Measurements from ENCODE around the gene PIGB. TPM values are rescaled to one million over a fixed set of nuclear protein-coding genes. Genes with fewer than 3 reads are reported as not detected.
"Not testable (repeated sequence)": the region's sequence is repeated elsewhere in the genome, so short reads cannot be mapped to it uniquely, and the experiment has no call there.

The PIGB gene
- polyA plus RNA-seq (2013, experiment 1 of 2; ENCODE audit: insufficient read length), result 9.3 TPM
- polyA plus RNA-seq (2013, experiment 2 of 2; ENCODE audit: insufficient read length), result 8.2 TPM

DNA sequence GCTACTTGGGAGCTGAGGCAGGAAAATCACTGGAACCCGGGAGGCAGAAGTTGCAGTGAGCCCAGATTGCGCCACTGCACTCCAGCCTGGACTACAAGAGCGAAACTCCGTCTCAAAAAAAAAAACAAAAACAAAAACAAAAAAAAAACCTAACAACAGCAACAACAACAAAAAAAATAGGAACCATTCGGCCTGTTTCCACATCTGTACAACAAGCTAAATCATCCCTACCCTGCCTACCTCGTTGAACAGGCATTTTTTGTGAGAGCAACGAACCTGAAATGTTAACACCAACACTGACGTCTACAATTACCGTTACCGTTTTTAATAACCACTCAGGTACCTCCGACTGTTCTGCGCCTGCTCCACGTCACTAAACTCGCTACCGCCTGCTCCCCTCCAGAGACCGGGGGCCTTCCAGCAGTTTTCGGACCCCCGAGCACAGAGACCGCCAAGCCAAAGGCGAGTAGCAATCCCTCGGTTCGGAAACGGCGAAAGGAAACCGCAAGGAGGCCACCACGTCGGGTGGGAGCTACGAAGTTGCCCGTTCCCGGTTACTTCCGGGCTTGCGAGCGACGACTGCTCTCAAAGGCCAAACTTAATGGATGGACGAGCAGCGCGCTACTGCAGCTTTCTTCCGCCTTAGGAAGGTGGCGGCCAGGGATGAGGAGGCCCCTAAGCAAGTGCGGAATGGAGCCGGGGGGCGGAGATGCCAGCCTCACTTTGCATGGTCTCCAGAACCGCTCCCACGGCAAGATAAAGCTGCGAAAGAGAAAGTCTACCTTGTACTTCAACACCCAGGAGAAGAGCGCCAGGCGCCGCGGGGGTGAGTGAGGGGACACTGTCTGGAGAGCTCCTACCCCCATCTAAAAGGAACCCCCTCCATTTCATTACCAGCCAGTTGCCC is at the start of gene PIGB, which contains the start of gene PIGBOS1:
Gene PIGB (plus strand): TSS at position 635 of the 907 bp plus-strand sequence. CDS start 29 bp downstream, at position 664.
Gene PIGBOS1 (minus strand): TSS at position 536 of the 907 bp plus-strand sequence. CDS start 1,331 bp downstream, outside the sequence.
- peak; percentile 90 for DNase-seq

- DNase-seq, result no peak
Observed at GRCh38 chr15:55270291-55270690, 48.7 kb upstream of the PIGB start.

DNA sequence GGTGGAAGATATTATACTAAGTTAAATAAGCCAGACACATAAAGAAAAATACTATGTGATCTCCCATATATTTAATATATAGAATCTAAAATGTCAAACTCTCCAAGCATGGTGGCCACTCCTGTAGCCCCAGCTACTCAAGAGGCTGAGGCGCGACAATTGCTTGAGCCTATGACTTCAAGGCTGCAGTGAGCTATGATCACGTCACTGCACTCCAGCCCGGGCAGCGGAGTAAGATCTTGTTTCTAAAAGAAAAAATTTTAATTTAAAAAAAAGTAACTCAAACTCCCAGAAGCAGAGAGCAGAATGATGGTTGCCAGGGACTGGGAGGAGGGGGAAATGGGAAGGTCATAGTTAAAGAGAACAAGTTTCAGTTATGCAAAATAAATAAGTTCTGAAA is 42.7 kb upstream of the PIGB start:
- DNase-seq, result no peak

DNA sequence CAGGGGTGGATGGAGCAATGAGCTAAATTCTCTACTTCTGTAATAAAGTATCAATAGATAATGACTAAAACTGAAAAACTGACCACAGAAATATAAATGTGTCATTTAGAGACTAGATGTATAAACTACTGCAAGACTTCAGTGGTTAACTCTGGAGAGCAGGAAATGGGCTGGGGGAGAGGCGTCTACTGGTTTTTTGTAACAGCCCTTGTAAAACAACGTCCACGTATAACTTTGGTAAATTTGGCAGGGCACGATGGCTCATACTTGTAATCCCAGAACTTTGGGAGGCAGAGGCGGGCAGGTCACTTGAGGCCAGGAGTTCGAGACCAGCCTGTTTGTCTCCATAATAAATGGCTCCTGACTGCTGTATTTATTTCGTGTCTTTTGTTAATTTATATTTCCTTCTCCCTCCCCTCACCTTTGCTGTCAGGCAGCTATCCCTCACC is 41.9 kb upstream of the PIGB start:
- no peak for DNase-seq

DNA sequence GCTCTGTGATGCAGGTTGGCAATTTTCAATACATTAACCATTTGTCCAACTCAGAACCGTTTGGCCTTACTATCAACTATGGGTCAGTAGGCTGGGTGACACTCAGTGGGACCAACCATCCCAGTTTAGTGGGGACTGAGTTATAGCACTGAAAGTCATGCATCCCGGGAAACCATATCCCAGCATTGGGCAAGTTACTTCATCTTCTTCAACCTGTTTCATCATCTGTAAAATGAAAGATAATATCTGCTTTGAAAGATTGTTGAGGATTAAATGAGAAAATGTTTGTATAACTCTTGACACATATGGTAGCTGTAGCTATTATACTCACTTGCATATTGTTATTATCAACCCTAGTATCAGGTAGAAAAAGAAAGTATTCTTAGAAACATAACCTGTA is 41.3 kb upstream of the PIGB start:
- DNase-seq, result no peak

GRCh38 chr15:55279100-55279745 is 39.8 kb upstream of the PIGB start:
- no peak for DNase-seq

DNA sequence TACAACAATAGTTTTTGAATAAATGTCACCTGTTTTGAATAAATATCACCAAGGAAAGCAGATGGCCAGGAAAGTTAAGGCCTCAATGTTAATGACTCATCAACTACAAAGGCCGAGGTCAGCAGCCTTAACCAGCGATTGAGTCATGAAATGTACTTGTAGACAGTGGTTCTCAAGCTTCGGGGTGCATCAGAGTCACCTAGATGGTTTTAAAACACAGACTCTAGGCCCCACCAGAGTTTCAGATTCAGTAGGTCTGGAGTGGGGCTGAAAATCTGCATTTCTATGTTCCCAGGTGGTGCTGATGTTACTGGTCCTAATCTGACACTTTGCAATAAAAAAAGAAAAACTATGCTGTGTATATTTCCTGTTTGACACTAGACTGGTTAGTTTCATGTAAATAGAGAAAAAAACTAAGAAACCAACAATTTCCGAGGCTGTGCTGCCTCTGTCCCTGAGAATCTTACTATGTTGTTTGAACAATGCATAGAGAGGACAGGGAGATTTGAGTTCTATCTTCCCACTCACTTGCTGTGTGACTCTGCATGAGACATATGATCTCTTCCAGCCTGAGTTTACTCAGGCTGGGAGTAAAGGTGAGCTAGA is 39.2 kb upstream of the PIGB start:
- DNase-seq, result peak; percentile 69

DNA sequence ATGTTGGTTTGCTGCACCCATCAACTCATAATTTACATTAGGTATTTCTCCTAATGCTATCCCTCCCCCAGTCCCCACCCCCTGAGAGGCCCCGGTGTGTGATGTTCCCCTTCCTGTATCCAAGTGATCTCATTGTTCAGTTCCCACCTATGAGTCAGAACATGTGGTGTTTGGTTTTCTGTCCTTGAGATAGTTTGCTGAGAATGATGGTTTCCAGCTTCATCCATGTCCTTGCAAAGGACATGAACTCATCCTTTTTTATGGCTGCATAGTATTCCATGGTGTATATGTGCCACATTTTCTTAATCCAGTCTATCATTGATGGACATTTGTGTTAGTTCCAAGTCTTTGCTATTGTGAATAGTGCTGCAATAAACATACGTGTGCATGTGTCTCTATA is 38.4 kb upstream of the PIGB start:
- DNase-seq, result peak; percentile 13

GRCh38 chr15:55281517-55282228 is 37.3 kb upstream of the PIGB start:
- no peak for DNase-seq

- peak; percentile 68 for DNase-seq
Observed at GRCh38 chr15:55282284-55282833, 36.7 kb upstream of the PIGB start.

- no peak for DNase-seq
Observed at GRCh38 chr15:55283379-55284147, 35.5 kb upstream of the PIGB start.

DNA sequence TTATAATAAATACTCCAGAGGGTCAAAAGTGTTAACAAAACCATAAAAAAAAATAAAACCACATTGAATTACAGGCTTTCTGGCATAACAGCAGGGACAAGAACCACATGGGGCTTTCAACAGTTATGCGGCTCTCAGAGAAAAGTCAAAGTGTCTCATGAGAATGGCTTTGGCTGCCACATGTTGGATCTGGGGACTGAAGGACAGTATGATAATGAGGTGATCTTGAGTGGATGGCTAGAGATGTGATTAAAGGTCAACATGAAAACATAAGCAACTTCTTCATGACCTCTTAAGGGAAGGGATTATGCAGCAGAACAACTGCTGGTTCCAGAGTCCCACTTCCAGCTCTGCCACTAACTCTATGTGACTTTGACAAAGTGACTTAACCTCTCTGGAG is 34.6 kb upstream of the PIGB start:
- no peak for DNase-seq

DNA sequence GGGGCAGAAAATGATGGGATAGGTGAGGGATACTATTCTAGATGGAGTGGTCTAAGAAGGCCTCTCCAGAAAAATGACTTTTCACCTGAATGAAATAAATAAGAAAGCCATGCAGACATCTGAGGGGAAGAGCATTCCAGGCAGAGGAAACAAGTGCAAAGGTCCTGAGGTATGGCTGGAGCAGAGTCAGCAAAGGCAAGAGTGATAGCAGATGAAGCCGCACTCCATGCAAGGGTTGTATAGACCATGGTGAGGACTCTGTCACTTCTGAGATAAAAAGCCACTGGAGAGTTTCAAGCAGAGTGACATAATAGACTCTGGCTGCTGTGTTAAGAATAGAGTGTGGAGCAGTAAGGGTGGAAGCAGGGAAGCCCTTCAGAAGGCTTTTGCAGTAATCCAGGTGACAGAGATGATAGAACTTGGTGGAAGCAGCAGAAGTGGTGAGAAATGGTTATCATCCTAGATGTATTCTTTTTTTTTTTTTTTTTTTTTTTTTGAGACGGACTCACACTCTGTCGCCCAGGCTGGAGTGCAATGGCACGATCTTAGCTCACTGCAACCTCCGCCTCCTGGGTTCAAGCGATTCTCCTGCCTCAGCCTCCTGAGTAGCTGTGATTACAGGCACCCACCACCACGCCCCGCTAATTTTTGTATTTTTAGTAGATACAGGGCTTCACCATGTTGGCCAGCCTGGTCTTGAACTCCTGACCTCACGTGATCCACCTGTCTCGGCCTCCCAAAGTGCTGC is 32.4 kb upstream of the PIGB start:
- not testable (repeated sequence) for DNase-seq

DNA sequence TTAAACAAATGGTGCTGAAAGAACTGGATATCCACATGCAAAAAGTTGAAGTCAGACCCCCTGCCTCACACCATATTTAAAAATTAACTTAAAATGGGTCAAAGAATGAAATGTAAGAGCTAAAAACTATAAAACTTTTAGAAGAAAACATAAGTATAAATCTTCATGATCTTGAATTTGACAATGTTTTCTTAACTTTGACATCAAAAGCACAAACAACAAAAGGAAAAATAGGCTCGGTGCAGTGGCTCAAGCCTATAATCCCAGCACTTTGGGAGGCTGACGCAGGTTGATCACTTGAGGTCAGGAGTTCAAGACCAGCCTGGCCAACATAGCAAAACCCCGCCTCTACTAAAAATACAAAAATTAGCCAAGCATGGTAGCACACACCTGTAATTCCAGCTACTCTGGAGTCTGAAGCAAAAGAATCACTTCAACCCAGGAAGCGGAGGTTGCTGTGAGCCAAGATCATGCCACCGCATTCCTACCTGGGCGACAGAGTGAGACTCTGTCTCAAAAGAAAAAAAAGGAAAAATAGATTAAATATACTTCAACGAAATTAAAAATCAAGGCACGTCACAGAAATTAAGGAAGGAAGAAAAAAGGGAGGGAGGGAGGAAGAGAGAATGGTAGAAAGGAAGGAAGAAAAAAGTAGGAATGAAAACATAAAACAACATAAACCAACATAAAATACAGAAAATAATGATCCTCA is 30.9 kb upstream of the PIGB start:
- no peak for DNase-seq

DNA sequence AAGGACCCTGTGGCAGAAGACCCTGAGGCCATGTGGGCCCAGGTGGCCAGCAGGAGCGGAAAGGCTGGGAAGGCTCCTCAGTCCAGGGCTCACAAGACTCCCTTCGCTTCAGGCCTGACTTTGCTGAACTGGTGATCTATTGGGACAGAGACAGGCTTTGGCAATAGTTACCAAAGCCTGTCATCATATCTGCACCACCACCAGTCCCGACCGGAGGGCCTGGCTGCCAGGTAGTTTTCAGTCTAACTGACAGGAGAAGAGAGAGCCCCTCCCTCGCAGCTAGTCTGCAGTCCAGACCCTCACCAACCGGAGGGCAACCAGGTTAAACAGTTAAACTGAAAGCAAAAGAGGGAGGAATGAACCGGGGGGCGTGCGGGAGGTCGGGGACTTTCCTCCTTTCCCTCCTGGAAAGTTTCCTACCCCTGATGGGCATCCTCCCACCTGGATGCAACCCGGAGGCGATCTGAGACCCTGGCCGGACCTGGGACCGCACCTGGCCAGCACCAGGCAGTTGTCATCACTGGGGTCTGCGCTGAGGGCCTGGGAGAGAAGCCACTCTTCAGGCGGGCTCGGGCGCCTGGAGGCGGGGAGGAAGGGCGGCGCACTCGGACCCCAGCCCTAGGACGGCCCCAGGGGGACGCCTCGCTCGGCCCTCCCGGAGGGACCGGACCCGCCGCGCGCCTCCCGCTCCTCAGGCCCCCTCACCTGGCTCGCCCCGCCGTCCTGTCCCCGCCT is 29.8 kb upstream of the PIGB start:
- DNase-seq, result peak; percentile 9

GRCh38 chr15:55289746-55290527 is 29.1 kb upstream of the PIGB start, which contains the start of gene RAB27A:
Gene RAB27A, minus strand, starts transcription at chr15:55289813. Its CDS starts 54,879 bp downstream, at chr15:55234934.
- peak; percentile 70 for DNase-seq

- peak; percentile 78 for DNase-seq
Observed at GRCh38 chr15:55290528-55291057, 28.4 kb upstream of the PIGB start.

DNA sequence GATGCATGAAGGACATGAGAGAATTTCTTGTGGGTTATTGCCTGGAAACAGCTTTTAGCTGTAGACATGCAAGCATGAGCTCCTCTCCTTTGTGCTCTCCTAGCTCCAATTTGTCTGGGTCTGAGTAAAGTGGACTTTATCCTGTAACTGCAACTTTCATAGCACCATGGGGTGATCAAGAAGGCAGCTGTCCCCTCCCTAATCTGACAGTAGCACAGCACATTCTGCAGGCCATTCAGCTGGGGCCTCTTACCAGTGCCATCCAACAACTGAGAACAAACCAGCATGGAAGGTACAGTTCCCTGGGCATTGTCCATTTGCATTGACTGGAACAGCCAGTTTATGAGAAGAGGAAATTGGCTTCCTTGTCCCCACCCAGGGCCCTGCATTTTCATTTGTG is 21.7 kb upstream of the PIGB start:
- no peak for DNase-seq
